Activated CD8-positive, alpha-beta memory T cell treated with anti-CD3 and anti-CD28 coated beads for 24 hours (primary cell): ENCODE results near the gene KLRK1.
A peak's percentile ranks its signal among the peaks of the same experiment; 100 is the strongest.
"Not testable (repeated sequence)": the region's sequence is repeated elsewhere in the genome, so short reads cannot be mapped to it uniquely, and the experiment has no call there.

Experiments used
- DNase-seq: peaks from one replicate; pipeline ENCODE4 v3.0.0-alpha.2; 2020

KLRK1 gene

DNA sequence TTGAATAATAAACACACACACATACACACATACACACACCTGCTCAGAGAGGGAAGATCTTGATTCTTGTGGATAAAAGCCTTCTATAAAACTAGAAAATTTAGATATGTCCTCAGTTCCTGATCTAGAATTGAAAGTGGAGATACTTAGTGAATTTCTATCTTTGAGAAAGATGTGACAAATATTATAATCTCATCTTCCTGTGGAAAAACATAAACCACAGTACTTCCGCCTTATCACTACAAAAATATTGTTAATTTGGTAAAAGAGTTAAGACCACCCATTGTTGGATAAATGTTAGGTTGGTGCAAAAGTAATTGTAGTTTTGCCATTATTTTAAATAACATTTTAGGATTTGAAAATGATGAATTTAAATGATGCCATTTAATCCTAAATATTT is at the start of gene KLRK1:
Gene KLRK1, minus strand, starts transcription at position 138 of the 400 bp plus-strand sequence. CDS start 1,231 bp downstream, outside the sequence.
- no peak for DNase-seq

DNA sequence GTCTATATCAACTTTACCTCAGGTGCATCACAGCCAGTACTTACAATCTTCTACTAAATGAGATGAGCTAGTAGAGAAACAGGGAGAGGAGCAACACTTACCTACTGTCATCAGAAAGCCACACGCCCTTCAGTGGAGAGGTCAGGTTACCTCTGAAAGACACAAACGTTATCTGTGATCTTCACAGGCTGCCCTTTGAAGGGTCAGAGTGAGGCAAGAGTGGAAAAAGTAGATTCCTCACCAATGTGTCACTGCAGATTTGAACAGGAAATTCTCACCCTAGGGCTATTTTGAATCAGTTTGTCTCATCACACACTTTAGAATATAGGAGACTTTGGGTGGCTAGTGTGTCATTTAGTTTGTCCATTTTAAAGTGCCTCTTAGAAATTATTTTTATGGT is 47.8 kb upstream of the KLRK1 start:
- not testable (repeated sequence) for DNase-seq

DNA sequence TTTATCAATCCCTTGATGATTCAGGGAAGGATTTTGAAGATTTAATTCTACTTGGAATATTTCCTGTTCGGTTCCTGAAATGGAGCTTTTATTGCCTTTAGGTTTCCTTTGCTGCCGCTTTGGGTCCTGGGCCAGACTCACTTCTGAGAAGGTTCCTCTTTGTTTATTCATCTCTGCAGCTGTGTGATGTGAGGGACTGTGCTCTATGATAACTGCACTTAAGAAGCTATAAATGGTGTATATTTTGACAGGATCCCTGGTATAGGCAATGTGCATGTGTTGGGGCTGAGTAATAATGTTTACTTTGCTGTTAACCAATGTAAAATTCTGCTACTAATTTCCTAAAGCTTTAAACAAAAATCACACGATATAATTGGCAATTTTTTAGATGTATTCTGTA is 46.0 kb upstream of the KLRK1 start, which contains the start of gene KLRC2:
Gene KLRC2, minus strand, starts transcription at position 195 of the 400 bp plus-strand sequence. Its CDS starts 24 bp downstream, at position 171.
- DNase-seq, result not testable (repeated sequence)

DNA sequence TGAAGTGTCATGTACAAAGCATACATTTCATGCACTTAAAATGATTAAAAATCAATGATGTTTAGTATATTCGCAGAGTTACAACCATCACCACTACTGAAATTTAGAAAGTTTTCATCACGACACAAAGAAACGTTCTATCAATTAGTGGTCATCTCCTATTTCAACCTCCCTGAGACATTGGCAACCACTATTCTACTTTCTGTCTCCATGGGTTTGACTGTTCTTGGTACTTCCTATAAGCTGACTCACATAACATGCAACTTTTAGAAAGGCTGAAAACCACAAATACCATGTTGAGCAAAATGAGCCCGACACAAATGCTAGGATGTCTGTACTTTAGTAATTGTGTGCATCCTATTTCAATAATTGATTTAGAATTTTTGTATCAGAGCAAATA is 40.8 kb upstream of the KLRK1 start:
- DNase-seq, result not testable (repeated sequence)

DNA sequence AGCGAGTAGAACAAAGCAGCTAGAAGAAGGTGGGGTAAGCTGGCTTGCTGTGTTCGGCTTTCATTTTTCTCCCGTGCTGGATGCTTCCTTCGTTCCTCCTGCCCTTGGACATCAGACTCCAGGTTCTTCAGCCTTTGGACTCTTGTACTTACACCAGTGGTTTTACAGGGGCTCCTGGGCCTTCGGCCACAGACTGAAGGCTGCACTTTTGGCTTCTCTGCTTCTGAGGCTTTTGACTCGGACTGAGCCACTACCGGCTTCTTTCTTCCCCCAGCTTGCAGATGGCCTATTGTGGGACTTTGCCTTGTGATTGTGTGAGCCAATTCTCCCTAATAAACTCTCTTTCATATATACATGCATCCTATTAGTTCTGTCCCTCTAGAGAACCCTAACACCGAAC is 36.1 kb upstream of the KLRK1 start:
- DNase-seq, result not testable (repeated sequence)

DNA sequence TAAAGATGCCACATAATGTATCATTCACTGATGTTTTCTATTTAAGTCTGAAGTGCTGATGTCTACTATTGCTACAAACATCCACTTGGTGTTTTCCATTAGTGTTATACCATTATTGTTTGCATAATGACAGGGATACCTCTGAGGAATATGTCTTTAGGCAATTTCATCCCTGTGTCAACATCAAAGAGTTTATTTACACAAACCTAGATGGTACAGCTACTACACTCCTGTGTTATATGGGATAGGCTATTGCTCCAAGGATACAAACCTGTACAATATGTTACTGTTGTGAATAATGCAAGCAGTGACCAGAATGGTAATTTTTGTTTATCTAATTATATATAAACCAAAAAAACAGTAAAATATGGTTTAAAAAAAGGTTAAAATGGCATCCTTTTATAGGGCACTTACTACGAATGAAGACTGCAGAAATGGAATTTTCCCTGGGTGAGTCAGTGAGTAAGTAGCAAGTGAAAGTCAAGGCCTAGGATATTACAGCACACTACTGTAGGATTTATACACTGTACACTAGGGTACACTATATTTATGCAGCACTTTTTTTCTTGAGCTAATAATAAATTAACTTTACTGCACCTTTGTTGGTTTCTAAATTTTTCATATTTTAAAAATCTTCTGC is 34.5 kb upstream of the KLRK1 start:
- DNase-seq, result not testable (repeated sequence)

DNA sequence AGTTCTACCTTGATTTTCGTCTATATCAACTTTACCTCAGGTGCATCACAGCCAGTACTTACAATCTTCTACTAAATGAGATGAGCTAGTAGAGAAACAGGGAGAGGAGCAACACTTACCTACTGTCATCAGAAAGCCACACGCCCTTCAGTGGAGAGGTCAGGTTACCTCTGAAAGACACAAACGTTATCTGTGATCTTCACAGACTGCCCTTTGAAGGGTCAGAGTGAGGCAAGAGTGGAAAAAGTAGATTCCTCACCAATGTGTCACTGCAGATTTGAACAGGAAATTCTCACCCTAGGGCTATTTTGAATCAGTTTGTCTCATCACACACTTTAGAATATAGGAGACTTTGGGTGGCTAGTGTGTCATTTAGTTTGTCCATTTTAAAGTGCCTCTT is 32.3 kb upstream of the KLRK1 start:
- not testable (repeated sequence) for DNase-seq

DNA sequence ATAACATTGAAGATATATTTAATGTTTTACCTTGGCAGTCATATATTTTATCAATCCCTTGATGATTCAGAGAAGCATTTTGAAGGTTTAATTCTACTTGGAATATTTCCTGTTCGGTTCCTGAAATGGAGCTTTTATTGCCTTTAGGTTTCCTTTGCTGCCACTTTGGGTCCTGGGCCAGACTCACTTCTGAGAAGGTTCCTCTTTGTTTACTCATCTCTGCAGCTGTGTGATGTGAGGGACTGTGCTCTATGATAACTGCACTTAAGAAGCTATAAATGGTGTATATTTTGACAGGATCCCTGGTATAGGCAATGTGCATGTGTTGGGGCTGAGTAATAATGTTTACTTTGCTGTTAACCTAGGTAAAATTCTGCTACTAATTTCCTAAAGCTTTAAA is 30.5 kb upstream of the KLRK1 start, which contains the start of gene KLRC3:
Gene KLRC3, minus strand, starts transcription at position 262 of the 400 bp plus-strand sequence. Its CDS starts 45 bp downstream, at position 217.
- DNase-seq, result not testable (repeated sequence)

DNA sequence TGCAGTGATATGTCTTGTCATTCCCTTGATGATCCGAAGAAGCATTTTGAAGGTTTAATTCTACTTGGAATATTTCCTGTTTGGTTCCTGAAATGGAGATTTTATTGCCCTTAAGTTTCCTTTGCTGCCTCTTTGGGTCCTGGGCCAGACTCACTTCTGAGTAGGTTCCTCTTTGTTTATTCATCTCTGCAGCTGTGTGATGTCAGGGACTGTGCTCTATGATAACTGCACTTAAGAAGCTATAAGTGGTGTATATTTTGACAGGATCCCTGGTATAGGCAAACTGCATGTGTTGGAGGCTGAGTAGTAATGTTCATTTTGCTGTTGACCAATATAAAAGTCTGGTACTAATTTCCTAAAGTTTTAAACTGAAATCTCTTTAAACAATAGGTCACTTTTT is 19.6 kb upstream of the KLRK1 start, which contains the start of gene KLRC4:
Gene KLRC4, minus strand, starts transcription at position 366 of the 400 bp plus-strand sequence. Its CDS starts 182 bp downstream, at position 184.
- no peak for DNase-seq

DNA sequence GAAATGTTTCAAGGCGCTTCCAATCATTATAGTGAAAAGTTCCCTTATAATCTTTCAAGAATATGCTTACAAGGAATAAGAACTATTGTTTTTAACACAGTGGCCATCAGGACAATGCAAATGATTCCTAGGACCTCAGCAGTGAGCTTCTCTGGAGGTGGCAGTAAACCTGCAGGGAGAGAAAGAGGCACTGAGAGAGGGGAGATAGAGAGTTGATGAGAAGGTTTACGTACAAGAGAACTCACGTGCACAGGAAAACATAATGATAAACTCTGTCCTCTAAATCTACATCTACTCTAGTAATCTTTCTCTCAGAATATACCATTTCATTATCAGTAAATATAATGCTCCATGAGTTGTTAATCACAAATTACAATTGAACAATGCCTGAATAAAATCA is 19.0 kb upstream of the KLRK1 start:
- no peak for DNase-seq

DNA sequence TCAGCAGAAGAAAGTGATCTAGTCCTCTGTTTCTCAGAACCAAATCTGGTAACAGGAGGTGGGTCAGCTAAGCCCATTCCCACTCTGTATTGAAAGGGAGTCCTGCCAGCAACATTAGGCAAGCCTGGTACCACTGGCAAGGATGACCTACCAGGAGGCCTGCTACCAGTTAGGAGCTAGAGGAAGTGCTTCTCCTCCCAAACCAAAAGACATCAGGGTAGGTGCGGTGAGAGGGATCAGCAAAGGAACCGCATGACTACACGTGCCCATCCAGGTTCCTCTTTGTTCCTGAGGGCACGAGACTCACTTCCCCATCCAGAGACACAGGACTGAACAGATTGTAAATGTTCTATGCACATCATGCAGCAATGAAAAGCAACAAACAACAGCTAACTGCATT is 16.9 kb upstream of the KLRK1 start:
- DNase-seq, result peak; percentile 68

DNA sequence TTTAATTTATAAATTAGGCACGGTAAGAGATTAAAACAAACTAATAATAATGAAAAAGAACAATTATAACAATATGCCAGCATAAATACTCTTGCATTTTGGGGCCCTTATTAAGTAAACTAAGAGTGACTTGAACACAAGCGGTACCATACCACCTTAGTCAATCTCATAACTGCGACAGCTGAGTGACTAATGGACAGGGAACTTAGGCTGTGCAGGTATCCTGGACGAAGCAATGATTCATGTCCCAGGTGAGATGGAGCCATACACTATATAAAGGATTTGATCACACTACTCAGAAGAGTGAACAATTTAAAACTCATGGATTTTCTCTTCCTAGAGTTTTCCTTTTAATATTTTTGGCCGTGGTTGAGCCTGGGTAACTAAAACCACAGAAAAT is 15.5 kb upstream of the KLRK1 start:
- no peak for DNase-seq

DNA sequence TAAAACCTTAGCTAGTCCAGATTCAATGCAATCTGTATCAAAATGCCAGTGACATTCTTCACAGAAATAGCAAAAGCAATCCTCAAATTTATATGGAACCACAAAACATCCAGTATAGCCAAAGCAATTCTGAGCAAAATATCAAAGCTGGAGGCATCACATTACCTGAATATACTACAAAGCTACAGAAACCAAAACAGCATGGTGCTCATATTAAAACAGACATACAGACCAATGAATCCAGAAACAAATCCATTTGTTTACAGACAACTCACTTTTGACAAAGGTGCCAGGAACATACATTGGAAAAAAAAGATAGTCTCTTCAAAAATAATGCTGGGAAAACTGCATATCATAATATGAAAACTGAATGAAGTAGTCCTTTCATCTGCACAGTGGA is 15.0 kb upstream of the KLRK1 start:
- DNase-seq, result no peak

DNA sequence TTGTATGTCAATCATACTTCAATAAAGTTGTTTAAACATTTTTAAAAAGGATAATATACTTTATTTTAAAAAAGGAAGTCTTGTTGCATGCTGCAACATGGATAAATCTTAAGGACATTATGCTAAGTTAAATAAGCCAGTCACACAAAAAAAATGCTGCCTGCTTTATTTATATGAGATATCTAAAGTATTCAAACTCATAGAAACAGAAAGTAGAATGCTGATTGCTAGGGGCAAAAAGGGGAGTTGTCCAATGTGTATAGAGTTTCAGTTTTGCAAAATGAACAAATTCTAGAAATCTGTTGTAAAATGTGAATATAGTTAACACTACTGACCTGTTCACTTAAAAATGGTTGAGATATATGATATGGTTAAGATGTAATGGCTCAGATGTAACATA is 11.0 kb upstream of the KLRK1 start:
- no peak for DNase-seq

DNA sequence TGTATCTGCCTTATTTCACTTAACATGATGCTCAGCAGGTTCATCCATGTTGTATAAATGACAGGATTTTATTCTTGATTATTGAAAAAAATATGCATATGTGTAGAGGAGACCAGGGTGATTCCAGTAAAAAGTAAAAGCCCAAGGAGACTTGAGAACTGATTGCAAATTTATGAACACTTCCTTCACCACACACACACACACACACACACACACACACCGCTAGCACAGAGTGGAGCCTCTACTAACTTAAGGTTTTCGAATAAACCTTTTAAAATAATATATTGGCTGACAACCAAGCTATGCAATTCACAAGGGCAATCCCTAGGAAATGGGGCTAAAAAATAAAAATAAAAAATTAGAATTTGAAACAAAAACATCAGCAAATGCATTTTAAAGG is 8.3 kb upstream of the KLRK1 start:
- no peak for DNase-seq

DNA sequence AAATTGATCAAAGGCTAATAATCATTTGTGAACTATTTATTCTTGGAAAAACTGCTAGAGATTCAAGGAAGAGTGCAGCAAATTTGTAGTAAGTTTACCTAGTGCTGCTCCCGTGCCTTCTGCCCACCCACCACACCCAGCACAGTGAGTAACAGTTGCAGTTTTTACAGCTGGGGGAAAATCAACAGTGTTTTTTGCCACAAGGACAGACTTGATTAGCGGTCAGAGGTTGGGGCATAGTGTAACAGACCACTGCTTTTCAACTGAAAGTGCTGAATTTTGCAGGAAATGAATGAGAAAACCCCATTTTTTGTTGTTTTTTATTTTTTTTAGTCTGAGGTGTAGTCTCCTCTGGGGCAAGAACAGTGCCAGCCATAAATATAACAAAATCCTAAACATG is 7.5 kb upstream of the KLRK1 start:
- no peak for DNase-seq

DNA sequence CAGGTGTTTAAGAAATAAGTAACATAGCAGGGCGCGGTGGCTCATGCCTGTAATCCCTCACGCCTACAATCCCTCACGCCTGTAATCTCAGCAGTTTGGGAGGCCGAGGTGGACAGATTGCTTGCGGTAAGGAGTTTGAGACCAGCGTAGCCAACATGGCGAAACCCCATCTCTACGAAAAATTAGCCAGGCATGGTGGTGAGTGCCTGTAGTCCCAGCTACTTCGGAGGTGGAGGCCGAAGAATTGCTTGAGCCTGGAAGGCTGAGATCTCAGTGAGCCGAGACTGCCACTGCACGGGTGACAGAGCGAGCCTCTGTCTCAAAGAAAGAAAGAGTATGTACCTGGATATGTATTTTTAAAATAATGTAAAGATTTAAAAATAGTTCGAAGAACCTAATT is 6.3 kb upstream of the KLRK1 start:
- DNase-seq, result not testable (repeated sequence)

DNA sequence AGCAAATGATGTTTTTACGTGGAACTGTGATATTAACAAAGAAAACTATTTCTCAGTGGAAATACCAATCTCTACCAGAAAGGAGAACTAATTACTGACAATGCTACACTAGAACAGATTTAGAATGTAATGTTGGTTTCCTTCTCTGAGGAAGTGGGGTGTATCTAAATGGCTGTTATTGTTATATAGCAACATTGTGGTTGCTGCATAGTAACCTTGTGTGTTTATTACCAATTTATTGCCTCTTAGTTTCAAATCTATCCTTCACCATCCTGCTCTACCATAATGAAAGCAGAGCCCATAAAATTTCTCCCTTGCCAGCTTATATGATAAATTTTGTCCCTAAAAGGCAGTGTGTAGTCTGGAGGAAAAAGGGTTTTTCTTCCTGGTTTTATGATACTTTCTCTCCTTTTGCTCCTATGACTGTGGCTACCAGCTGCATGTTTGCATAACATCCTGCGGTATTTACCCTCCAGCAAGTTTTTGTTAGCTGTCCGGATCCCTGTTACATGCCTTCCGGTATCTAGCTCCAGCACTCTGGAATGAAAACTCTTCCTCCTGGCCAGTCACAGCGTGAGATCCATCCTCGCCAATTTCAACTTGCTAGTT is 5.7 kb upstream of the KLRK1 start:
- no peak for DNase-seq

DNA sequence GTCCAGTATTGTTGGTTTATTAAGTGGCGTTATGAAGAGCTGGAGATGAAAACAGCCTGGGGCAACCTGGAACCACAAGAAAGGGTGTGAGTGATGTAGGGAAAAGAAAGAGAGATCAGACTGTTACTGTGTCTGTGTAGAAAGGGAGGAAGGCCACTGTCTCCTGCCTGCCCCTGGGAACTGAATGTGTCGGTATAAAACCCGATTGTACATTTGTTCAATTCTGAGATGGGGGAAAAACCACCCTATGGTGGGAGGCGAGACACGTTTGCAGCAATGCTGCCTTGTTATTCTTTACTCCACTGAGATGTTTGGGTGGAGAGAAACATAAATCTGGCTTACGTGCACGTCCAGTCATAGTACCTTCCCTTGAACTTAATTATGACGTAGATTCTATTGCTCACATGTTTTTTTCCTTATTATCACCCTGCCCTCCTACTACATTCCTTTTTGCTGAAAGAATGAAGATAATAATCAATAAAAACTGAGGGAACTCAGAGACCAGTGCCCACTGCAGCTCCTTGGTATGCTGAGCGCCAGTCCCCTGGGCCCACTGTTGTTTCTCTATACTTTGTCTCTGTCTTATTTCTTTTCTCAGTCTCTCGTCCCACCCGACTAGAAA is 4.8 kb upstream of the KLRK1 start:
- DNase-seq, result peak; percentile 77

DNA sequence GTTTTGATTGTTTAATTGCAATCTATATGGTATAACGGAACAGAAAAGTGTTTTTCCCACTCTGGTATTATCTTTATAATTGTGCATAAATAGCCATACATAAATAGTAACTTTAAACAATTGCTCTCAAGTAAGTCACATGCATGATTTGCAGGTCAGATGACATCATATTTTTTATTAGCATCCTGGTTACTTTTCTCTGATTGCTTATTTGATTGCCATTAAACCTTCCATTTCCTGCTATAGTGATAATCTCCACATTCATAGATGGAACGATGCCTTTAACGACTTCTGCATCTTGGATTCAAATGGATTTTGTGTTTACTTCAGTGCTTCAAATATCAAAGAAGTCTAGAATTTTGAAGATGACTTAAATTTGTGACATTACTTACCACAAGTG is 3.5 kb upstream of the KLRK1 start:
- DNase-seq, result no peak

DNA sequence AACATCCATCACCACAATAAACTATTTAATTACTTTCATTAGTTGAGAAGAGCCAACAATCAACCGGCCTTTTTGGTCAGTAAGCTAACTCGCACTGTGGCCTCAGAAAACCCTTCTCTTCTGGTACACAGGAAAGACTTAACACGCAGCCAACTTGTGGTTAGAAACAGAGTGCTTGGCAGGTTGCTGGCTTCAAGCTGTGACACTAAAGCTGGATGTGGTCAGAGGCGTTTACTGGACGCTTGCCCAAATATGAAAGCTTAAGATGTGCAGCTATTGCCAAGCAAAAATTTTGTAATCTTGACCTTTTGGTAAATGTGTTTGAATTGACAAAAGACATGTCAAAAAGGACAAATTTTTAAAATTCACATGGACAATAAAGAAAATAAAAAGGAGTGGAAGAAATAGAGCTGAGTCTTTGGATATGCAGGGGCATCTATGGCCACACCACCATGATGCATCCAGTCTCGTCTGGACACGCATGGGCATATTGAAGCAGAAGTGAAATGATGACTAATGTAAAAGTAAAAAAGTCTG is 2.6 kb upstream of the KLRK1 start:
- DNase-seq, result no peak

DNA sequence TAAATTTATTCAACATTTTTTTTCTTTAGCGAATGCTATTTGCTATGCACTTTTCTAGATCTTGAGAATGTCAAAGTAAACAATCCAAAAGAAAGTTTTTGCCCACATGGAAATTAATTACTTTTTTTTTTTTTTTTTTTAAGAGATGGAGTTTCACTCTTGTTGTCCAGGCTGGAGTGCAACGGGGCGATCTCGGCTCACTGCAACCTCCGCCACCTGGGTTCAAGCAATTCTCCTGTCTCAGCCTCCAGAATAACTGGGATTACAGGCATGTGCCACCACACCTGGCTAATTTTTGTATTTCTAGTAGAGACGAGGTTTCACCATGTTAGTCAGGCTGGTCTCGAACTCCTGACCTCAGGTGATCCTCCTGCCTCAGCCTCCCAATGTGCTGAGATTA is 1.1 kb upstream of the KLRK1 start:
- not testable (repeated sequence) for DNase-seq

DNA sequence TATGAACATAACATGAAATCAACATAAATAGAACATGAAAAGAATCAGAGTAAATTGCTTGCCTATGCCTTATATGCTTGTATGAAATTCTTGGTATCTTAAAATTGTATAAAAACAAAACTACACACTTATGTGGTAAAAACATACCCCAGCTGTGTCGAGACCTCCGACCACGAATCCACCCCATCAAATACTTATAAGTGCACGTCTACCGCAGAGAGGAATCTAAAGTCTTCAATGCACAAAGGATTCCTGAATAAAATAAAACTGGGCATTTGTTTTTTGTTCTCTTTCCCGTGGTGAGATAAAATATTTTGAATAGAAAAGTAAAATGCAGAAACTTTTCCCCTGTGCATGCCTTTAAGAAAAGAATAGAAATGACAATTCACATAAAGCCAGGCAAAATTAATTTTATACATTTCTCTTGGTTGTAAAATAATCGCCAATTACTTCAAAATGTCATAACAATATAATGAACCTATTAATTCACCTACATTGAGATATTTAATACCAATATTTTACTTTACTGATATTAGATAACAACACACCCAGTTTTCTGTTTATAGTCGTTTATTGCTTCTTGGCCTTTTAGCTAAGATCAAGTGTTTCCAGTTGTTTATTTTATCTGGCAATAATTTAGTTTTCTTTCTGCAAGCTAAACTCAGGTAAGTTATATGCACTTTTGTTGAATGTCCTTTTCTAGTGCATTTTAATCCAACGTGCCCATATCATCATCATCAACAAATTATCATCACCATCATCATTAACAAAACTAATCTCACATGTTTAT is 1.0 kb downstream of the KLRK1 start:
- DNase-seq, result no peak
